Measurements from ENCODE around the gene CYFIP2.

CYFIP2 gene

DNA sequence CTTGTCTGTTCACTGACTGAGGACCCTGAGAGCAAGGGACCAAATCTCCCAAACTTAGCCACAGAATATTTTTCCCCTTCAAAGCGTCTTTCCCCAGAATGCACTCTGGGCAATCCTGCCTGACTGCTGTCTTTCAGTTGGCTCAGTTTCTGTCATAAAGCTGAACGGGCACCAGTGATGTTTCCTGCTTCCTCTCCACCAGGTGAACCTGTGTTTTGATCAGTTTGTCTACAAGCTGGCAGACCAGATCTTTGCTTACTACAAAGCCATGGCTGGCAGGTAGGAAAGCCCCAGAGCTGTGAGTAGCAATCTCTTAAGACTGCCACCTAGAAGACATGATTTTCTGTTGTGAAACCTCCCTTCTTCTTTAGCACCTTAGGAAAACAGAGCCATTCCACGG, 61.8 kb downstream of the CYFIP2 start:
- no peak for DNase-seq

DNA sequence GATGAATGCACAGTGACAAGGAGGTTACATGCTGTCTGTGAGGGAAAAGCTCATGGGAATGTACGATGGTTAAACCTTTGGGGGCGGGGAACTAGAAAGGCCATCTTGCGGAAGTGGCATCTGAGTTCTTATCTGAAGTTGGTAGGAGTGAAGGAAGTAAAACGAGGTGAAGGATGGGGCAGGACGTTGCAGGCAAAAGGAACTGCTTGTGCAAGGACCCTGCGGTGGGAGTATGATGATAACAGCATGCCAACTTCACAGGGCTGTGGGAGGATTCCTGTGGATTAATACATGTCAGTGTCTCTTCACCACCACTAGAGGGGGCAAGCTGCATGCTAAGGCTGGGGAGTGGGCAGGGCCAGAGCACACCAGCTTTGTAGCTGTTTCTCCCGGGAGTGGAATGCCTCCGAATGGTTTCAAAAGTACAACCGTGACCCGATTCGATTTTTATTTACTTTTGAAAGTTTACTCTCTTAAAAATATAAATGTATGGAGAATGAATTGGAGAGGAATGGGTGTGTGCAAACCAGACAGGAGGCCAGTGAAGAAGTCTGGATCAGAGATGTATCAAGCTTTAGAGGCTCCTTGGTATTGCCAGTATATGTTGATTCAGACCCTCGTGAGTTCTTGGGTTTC, 62.5 kb downstream of the CYFIP2 start:
- peak; percentile 44 for DNase-seq

GRCh38 chr5:157331807-157332206, 65.9 kb downstream of the CYFIP2 start:
- no peak for DNase-seq

DNA sequence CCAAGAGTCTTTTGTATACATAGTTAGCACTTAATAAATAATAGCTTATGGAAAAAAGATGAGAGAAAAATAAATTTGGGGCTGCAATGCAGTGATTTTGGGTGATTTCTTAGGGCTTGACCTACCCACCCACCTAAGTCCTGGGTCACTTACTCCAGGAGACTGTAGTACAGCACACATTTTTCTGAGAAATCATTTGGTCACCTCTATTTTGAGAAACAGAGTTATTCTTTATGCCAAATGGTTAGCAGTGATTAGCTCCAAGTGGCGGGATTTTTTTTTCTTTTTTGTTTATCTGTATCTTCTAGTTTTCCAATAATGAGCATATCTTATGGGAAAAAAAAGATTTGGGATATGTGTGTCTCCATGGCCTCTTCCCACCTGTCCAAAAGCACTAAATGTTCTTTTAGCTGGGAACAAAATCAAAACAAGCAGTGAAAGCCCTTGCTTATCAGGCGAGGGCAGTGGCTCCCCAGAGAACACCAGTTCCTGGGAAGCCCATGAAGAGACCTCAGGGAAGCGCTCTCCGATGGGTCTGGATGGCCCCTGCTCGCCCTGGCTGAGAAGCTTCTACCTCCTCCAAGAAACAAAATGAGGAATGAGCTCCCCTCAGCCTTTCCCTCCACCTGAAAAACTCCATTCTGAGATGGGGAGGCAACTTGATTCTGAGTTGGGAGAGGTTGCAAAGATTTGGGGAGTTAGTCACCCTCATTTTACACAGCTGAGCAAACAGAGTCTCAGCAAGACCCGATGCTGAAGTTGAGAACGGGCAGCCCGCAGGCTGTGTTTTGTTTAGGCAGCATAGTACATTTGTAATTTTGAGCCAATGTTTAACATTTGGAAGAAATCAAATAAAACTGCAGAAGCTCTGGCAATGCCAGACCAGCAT, 69.9 kb downstream of the CYFIP2 start:
- DNase-seq: no peak

- DNase-seq: no peak
These were observed 70.5 kb downstream of the CYFIP2 start for GRCh38 chr5:157336423-157336744.

GRCh38 chr5:157339409-157339808, 73.5 kb downstream of the CYFIP2 start:
- no peak for DNase-seq

DNA sequence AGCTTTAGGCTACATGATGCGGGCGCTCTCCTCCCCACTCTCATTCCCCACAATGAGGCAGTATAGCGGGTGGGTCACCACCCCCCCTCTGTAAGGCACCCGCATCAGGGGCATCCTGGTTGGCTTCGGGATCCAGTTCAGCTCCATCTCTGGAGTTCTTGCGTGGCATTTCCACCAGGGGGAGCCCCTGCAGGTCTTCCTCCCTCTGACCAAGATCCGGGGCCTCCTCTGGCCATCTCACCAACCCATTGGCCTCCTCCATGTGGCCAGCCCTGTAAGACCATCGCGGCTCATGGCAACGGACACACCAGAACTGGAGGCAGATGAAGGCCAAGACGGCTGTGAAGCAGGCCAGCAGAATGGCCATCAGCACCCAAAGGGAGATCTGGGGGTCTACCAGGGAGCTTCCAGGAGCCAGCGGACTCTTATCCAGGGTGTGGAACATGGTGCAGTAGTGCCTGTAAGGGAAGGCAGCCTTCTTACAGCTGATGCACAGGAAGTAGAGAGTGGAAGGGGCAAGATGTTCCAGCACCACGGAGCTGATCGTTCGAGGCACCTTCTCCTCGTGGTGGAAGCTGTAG, 77.0 kb downstream of the CYFIP2 start:
- no peak for DNase-seq

DNA sequence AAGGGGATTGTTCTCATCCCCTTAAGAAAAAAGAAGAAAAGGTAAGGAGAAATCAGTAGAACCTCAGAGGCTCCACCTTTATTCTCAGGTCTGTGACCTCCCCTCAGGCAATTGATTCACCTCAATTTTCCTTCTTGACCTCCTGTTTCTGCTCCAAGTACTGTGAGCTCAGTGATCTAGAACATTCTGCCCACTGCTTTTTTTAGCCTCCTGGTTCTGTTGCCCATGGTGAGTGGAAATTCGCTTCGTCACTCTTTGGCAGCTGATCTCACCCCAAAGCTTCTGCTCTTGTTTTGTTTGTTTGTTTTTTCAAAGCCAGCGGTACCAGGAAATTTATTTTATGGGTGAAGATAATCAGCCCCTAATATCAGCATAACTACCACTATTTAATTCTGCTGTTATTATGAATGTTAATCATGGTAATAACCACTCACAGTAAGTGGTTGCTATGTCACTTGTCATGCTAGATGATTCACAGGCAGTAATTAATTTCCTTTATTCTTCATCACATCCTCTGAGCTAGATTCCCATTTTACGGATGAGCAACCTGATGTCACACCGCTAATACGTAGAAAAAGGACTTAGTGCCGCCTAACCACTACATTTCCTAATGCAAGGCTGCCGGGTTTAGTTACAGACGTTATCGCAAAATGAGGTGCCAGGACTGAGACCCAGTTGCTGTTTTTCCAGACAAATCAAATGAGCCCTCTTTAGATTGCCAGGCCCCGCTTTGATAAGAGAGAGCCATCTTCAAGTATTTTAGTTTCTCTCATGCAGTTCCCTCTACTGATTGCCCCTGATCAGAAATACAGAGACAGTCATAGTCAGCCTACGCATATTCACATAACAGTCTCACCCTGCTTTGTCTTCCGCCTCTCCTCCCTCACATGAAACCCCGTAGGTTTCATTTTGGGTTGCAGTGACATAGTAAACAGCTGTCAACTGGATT, 78.2 kb downstream of the CYFIP2 start:
- DNase-seq: no peak

DNA sequence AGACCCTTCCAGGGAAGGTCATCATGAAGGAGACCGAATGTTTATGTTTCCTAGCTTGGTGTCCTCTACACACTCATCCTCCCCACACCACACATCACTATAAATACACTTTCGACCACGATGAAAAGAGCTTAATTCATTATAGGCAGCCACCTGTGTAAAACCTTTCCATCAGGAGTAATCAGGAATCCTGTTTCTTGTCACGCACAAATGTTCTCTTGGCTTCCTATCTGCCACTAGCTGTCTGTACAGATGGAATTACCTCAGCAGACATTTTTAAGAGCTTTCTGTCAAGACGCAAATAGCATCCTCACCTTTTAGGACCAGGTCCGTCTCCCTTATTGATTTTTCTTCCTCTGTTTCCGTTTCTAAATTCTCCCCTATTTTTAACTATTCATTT, 79.1 kb downstream of the CYFIP2 start:
- no peak for DNase-seq

DNA sequence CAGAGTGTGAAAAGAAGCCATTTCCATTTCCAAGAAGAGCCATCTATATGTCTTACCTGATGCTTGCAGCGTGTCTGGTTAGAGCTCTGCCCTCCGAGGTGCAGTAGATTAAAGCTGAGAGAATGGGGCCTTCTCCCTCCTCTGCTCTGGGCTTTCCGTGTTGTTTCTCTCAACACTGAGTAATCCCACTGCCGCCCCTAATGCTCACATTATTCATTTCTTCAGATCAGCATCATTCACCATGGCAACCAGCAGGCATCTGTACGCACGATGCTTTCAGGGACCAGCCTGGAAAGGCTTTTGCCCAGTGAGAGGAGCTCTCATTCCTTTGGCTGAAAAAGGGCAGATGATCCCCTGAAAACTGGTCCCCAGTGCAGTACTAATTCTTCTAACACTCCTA, 79.6 kb downstream of the CYFIP2 start:
- DNase-seq: no peak

- no peak for DNase-seq
These were observed 81.6 kb downstream of the CYFIP2 start for GRCh38 chr5:157347301-157348048.

- no peak for DNase-seq
These were observed 82.1 kb downstream of the CYFIP2 start for GRCh38 chr5:157348049-157348400.

- no peak for DNase-seq
These were observed 85.2 kb downstream of the CYFIP2 start for GRCh38 chr5:157350939-157351801.

GRCh38 chr5:157351802-157352092, 85.8 kb downstream of the CYFIP2 start:
- no peak for DNase-seq

DNA sequence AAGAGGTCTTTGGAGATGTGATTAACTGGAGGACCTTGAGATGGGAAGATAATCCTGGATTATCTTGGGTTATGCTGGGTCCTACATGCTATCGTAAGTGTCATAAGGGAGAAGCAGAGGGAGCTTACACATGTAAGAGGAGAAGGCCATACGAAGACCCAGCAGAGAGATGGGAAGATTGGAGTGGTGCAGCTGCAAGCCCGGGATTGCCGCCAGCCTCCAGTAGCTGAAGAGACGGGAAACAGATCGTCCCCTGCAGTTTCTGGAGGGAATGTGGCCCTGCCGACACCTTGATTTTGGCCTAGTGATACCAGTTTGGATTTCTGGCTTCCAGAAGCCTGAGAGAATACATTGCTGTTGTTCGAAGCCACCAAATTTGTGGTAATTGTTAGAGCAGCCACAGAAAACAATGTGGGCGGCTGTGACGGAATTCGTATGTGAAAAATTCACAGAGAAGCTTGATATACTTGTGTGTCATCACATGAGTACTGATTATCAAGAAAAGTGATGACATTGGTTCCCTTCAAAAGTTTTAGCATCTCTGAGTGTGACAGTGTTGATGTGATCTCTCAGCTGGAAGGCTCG, 86.9 kb downstream of the CYFIP2 start:
- no peak for DNase-seq

DNA sequence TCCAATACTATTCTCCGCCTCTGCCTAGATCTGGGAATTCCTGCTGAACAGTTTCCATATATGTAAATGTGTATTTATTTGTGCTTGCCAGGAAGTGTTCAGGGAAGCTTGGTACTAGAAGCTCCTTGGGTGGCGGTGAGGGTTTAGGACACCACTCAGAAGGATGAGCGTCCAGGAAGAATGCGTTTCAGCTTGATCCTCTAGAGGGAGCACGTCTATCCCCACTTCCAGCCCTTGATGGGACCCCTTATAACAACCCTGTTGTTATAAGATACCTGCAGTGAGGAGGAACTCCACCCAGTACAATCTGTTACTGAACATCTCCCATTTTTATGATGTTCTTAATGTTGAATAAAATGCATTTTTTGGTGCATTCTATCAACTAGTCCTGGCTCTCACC, 88.9 kb downstream of the CYFIP2 start:
- no peak for DNase-seq

DNA sequence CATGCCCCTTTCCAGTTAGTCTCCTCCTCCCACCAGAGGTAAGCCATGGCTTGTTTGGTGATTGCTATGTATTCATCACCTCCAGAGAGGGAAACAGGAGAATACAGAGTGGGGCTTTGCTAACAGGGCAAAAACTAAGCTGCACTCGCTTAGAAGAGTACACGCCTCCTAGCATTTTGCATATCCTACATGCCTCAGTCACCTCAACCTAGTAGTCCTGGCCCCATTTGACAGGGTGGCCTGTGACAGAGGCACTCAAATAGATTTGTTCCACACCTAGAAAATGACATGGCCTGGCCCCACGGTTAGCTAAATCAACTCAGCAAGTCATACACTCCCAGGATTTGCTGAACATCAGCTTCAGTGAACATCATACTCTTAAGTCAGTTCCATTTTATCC, 90.7 kb downstream of the CYFIP2 start:
- DNase-seq: no peak

DNA sequence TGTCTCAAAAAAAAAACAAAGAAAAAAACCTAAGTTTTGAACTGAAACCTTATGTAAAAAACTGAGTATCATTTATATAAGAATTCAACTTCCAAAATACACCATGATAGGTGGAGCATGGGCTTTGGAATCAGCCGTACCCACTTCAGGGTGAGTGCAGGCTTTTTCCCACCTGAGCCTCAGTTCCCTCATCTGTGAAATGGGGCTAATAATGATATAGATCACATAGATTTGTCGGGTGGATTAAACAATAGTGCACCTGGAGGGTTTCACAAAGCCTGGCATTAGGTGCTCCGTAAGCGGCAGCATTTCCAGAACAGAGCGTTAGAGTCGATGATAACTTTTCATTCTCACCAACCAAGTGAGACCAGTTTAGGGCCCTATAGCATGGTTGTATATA, 91.9 kb downstream of the CYFIP2 start:
- DNase-seq: no peak

DNA sequence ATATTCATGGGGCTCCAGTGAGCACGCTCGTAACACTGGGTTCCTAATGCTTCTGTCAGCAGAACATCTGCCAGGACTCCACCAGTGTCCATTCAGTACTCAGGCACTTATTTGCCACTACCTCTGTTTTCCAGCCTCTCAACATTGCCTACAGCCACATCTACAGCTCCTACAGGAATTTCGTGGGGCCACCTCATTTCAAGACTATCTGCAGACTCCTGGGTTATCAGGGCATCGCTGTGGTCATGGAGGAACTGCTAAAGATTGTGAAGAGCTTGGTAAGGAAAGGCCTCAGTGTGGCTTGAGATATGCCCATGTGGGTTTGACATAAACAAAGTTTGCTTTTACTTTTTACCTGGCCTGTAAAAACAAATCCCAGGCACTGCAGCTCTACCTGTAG, 92.9 kb downstream of the CYFIP2 start:
- DNase-seq: no peak

DNA sequence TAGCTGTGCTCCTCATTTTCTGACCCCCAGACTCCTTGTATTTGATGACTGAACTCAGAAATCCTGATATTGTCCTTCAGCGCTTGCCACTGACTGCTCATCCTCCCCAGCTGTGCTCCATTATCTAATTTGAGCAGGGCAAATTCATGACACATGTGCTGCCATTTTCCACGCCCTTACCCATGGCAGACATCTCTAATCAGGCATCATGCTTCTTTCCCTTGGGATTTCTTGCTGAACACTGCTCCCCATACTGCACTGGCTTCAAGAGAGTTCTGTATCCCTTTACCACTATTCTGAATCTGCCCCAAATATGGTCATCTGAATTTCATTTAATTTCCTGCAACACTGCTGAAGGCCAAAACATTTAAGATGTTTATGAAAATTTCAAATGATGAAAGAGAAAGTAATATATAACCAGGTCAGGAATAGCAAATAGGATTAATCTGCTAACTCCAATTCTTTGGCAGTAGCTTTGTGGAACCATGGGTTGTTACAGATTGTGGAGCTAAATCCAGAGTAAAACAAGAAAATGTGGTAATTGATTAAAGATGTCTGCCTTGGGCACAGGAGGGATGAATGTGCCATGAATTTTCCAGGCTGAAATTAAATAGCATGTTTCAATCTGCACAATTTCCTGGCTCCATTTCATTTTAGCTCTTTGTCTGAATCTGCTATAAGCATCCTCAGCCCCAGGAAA, 93.6 kb downstream of the CYFIP2 start:
- DNase-seq: no peak

DNA sequence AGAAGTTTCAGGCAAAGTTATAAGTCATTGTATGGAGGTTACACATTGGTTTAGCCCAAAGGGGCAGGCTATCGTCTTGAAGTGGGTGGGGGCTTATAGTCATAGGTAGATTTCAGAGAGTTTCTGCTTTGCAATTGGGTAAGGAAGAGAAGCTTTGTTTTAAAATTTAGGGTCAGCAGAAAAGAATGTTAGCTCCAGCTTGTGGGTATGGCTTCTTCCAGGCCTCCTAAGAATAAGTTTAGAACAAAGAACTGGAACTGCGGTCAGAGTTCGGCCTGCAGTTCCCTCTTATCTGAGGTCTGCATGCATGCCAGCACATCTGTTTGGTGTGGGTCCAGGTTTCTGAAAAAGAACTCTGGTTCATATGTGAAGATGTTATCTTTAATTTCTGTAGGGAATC, 96.1 kb downstream of the CYFIP2 start:
- no peak for DNase-seq
